Neural progenitor cell (in vitro differentiated cells): Measurements from ENCODE around the gene REX1BD. TPM values are rescaled to one million over a fixed set of nuclear protein-coding genes. Genes with fewer than 3 reads are reported as not detected.

Source experiments
- DNase-seq: peaks from one replicate; pipeline ENCODE4 v3.0.0-alpha.2; 2016; ENCODE audit warnings: low spot score
- H2AFZ ChIP-seq: fragments of 200-600 bp; sonication (generic); replicated peaks from 2 replicates; pipeline ENCODE4 v1.6.1; 2016; ENCODE audit warnings: antibody characterized with exemption
- H3F3A ChIP-seq: fragments of 200-600 bp; sonication (generic); 2 replicates; pipeline ENCODE4 v1.6.1; 2016; ENCODE audit warnings: antibody characterized with exemption, low read depth
- H3K27ac ChIP-seq: fragments of 200-600 bp; sonication (generic); 2 replicates; pipeline ENCODE4 v1.5.1; 2016; ENCODE audit warnings: mild to moderate bottlenecking
- H3K27me3 ChIP-seq: fragments of 200-600 bp; sonication (generic); 2 replicates; pipeline ENCODE4 v1.6.1; 2016; ENCODE audit warnings: mild to moderate bottlenecking, moderate library complexity
- H3K36me3 ChIP-seq: fragments of 200-600 bp; sonication (generic); 2 replicates; pipeline ENCODE4 v1.5.1; 2016
- H3K4me1 ChIP-seq: fragments of 200-600 bp; sonication (generic); 2 replicates; pipeline ENCODE4 v1.6.1; 2016; ENCODE audit warnings: mixed run types
- H3K4me2 ChIP-seq: fragments of 200-600 bp; sonication (generic); 2 replicates; pipeline ENCODE4 v1.6.1; 2016
- H3K4me3 ChIP-seq: fragments of 200-600 bp; sonication (generic); 2 replicates; pipeline ENCODE4 v1.5.1; 2016
- H3K79me2 ChIP-seq: fragments of 200-600 bp; sonication (generic); 2 replicates; pipeline ENCODE4 v1.6.1; 2016; ENCODE audit warnings: low read depth
- H3K9ac ChIP-seq: fragments of 200-600 bp; sonication (generic); 2 replicates; pipeline ENCODE4 v1.6.1; 2016
- H3K9me3 ChIP-seq: fragments of 200-600 bp; sonication (generic); 2 replicates; pipeline ENCODE4 v1.5.1; 2016; ENCODE audit warnings: low read depth
- H4K20me1 ChIP-seq: fragments of 200-600 bp; sonication (generic); 2 replicates; pipeline ENCODE4 v1.6.1; 2016; ENCODE audit warnings: low read depth
- H3K27ac Mint-ChIP-seq: 3 replicates; pipeline ENCODE4 v1.8.0; 2021; ENCODE audit warnings: mixed read lengths
- H3K27me3 Mint-ChIP-seq: 2 replicates; pipeline ENCODE4 v1.8.0; 2022; ENCODE audit warnings: low read depth, mild to moderate bottlenecking, inconsistent platforms, moderate library complexity, mixed read lengths; ENCODE audit not compliant: insufficient read depth
- H3K36me3 Mint-ChIP-seq: 3 replicates; pipeline ENCODE4 v1.8.0; 2021; ENCODE audit warnings: mixed read lengths
- H3K4me1 Mint-ChIP-seq: 3 replicates; pipeline ENCODE4 v1.8.0; 2021; ENCODE audit warnings: mixed read lengths
- H3K4me3 Mint-ChIP-seq: 3 replicates; pipeline ENCODE4 v1.8.0; 2021; ENCODE audit warnings: mild to moderate bottlenecking, moderate library complexity, mixed read lengths
- H3K9me3 Mint-ChIP-seq: 3 replicates; pipeline ENCODE4 v1.8.0; 2020; ENCODE audit warnings: mixed read lengths
- CTCF ChIP-seq: fragments of 200-600 bp; sonication (generic); IDR thresholded peaks from 2 replicates; pipeline ENCODE4 v1.5.1; 2017; ENCODE audit warnings: antibody characterized with exemption, mild to moderate bottlenecking
- EZH2 ChIP-seq: fragments of 200-600 bp; sonication (generic); IDR thresholded peaks from 2 replicates; pipeline ENCODE4 v1.6.1; 2017; ENCODE audit warnings: antibody characterized with exemption, mild to moderate bottlenecking, moderate library complexity
- EZH2phosphoT487 ChIP-seq: fragments of 200-600 bp; sonication (generic); IDR thresholded peaks from 2 replicates; pipeline ENCODE4 v1.6.1; 2017; ENCODE audit warnings: antibody characterized with exemption
- total RNA-seq: library from RNA; depleted of rRNA; stranded (reverse); fragments of >200 nt; gene quantifications from 2 replicates; pipeline ENCODE4 v1.2.3, GENCODE V29; 2015; ENCODE audit warnings: low replicate concordance

Gene REX1BD
- total RNA-seq, 1 donor from 2014 or later: 41.7 TPM

GRCh38 chr19:18593367-18594095 is 4.9 kb downstream of the REX1BD start:
- H3K36me3 Mint-ChIP-seq: peaks cover 2% of the 10 kb centered on the region
- H3K4me1 Mint-ChIP-seq: peaks cover 30% of the 10 kb centered on the region
- H3K27ac Mint-ChIP-seq: no peak overlapping the region
- peak overlapping the region; percentile 55 for H3K4me3 ChIP-seq
- peak overlapping the region; percentile 69 for H3K4me3 Mint-ChIP-seq
- no peak overlapping the region for H2AFZ ChIP-seq
- H3K27ac ChIP-seq: no peak overlapping the region
- peak; percentile 42 for DNase-seq
- H3K9me3 Mint-ChIP-seq: peaks cover 3% of the 10 kb centered on the region
- peaks cover 18% of the 10 kb centered on the region for H3K27me3 Mint-ChIP-seq
- peaks cover 44% of the 10 kb centered on the region for H3K27me3 ChIP-seq
- H3K9me3 ChIP-seq: no peaks in the 10 kb centered on the region
- H3K79me2 ChIP-seq: no peaks in the 10 kb centered on the region
- peaks cover 27% of the 10 kb centered on the region for H3K4me1 ChIP-seq
- peaks cover 53% of the 10 kb centered on the region for H3F3A ChIP-seq
- no peaks in the 10 kb centered on the region for H3K36me3 ChIP-seq
- no peak overlapping the region for H3K9ac ChIP-seq
- H3K4me2 ChIP-seq: peak overlapping the region; percentile 99
- peaks cover 11% of the 10 kb centered on the region for H4K20me1 ChIP-seq
- TF ChIP-seq EZH2: no peak
- no peak for TF ChIP-seq EZH2phosphoT487
- TF ChIP-seq CTCF: no peak

GRCh38 chr19:18594096-18594823 is 5.7 kb downstream of the REX1BD start:
- H3K27ac ChIP-seq: no peak overlapping the region

GRCh38 chr19:18594824-18595373 is 6.3 kb downstream of the REX1BD start:
- peaks cover 26% of the 10 kb centered on the region for H3K4me1 Mint-ChIP-seq
- peak overlapping the region; percentile 76 for H2AFZ ChIP-seq
- TF ChIP-seq CTCF: no peak
- TF ChIP-seq EZH2: no peak
- no peak for TF ChIP-seq EZH2phosphoT487
- peak; percentile 33 for DNase-seq
- peak overlapping the region; percentile 81 for H3K4me3 Mint-ChIP-seq
- peaks cover 2% of the 10 kb centered on the region for H3K36me3 Mint-ChIP-seq
- peaks cover 27% of the 10 kb centered on the region for H3K4me1 ChIP-seq
- peak overlapping the region; percentile 55 for H3K4me3 ChIP-seq
- H3K27me3 Mint-ChIP-seq: peaks cover 16% of the 10 kb centered on the region
- H3K27ac Mint-ChIP-seq: peak overlapping the region; percentile 47
- H3K4me2 ChIP-seq: peak overlapping the region; percentile 99
- peaks cover 3% of the 10 kb centered on the region for H3K9me3 Mint-ChIP-seq
- no peak overlapping the region for H3K9ac ChIP-seq
- H3K9me3 ChIP-seq: no peaks in the 10 kb centered on the region
- H3K27me3 ChIP-seq: peaks cover 57% of the 10 kb centered on the region
- no peaks in the 10 kb centered on the region for H3K79me2 ChIP-seq
- H3K36me3 ChIP-seq: no peaks in the 10 kb centered on the region
- no peak overlapping the region for H3K27ac ChIP-seq
- H3F3A ChIP-seq: peaks cover 40% of the 10 kb centered on the region
- H4K20me1 ChIP-seq: peaks cover 11% of the 10 kb centered on the region

More at GRCh38 chr19:18594096-18594823, 5.7 kb downstream of the REX1BD start:
- peak; percentile 35 for TF ChIP-seq EZH2phosphoT487
- peak; percentile 87 for TF ChIP-seq CTCF
- no peak for TF ChIP-seq EZH2
- Histone ChIP-seq H3K4me2 (peak overlapping the region; percentile 99), H3K79me2 (no peaks in the 10 kb centered on the region), H3K9ac (no peak overlapping the region), H3F3A (peaks cover 47% of the 10 kb centered on the region), H4K20me1 (peaks cover 11% of the 10 kb centered on the region), H3K27me3 (peaks cover 51% of the 10 kb centered on the region), H3K4me1 (peaks cover 27% of the 10 kb centered on the region), H3K9me3 (no peaks in the 10 kb centered on the region), H2AFZ (peak overlapping the region; percentile 76), H3K36me3 (no peaks in the 10 kb centered on the region), H3K4me3 (peak overlapping the region; percentile 55)
- H3K4me3 Mint-ChIP-seq: peak overlapping the region; percentile 81
- H3K27me3 Mint-ChIP-seq: peaks cover 15% of the 10 kb centered on the region
- H3K4me1 Mint-ChIP-seq: peaks cover 30% of the 10 kb centered on the region
- H3K36me3 Mint-ChIP-seq: peaks cover 2% of the 10 kb centered on the region
- peaks cover 3% of the 10 kb centered on the region for H3K9me3 Mint-ChIP-seq
- H3K27ac Mint-ChIP-seq: no peak overlapping the region
- peak; percentile 96 for DNase-seq
